HFFc6 (cell line): ENCODE measurements around the gene DLG1. TPM values are rescaled to one million over a fixed set of nuclear protein-coding genes. Genes with fewer than 3 reads are reported as not detected.
A peak's percentile ranks its signal among the peaks of the same experiment; 100 is the strongest.
"Not testable (repeated sequence)": the region's sequence is repeated elsewhere in the genome, so short reads cannot be mapped to it uniquely, and the experiment has no call there.

ENCODE experiments used
- DNase-seq: peaks from one replicate; pipeline ENCODE4 v3.0.0-alpha.2; 2018
- H3K27ac Mint-ChIP-seq: 2 replicates; pipeline ENCODE4 v1.8.0; 2020; ENCODE audit warnings: mild to moderate bottlenecking, mixed read lengths
- H3K27me3 Mint-ChIP-seq: 2 replicates; pipeline ENCODE4 v1.8.0; 2021; ENCODE audit warnings: mild to moderate bottlenecking, moderate library complexity, mixed read lengths; ENCODE audit not compliant: insufficient read depth
- H3K36me3 Mint-ChIP-seq: 2 replicates; pipeline ENCODE4 v1.8.0; 2021; ENCODE audit warnings: low read depth, mixed read lengths
- H3K4me1 Mint-ChIP-seq: 2 replicates; pipeline ENCODE4 v1.8.0; 2020; ENCODE audit warnings: low read depth, mixed read lengths
- H3K4me3 Mint-ChIP-seq: 2 replicates; pipeline ENCODE4 v1.8.0; 2020; ENCODE audit warnings: mild to moderate bottlenecking, moderate library complexity, mixed read lengths
- H3K9me3 Mint-ChIP-seq: 2 replicates; pipeline ENCODE4 v1.8.0; 2020; ENCODE audit warnings: mild to moderate bottlenecking, mixed read lengths
- total RNA-seq, 6 experiments: library from RNA; stranded (reverse); fragmentation: NEBNext Ultra II Directional; extraction: Animal tissue kit (Norgen Biotek cat#: 25700); gene quantifications; 2 replicates in 1 of 6; 3 replicates in 5 of 6; pipeline ENCODE4 v1.2.3, GENCODE V29; 2021
- TF ChIP-seq, protein P1 (sequence below): fragments of 200-600 bp; sonication (generic); IDR thresholded peaks from 2 replicates; pipeline ENCODE4 v1.5.0; 2021; ENCODE audit warnings: antibody characterized with exemption, mild to moderate bottlenecking

Gene DLG1
- total RNA-seq, 6 experiments from 2014 or later, result 64.8 to 82.5 (median 74.7) TPM

DNA sequence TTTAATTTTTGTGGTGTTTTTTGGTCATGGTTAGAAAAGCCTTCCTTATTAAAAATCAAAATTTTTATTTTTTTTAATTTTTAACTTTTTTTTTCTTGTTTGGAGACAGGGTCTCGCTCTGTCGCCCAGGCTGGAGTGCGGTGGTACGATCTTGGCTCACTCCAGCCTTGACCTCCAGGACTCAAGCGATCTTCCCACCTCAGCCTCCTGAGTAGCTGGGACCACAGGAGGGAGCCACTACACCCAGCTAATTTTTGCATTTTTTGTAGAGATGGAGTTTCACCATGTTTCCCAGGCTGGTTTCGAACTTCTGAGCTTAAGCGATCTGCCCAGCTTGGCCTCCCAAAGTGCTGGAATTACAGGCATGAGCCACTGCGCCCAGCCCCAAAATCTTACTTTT is 21.6 kb downstream of the DLG1 start:
- Mint-ChIP-seq H3K4me1 (0 out of 2 replicates have a peak, but pooled peaks cover 14% of the 10 kb centered on the region), H3K36me3 (peaks cover 27% of the 10 kb centered on the region)
- not testable (repeated sequence) for H3K4me3 Mint-ChIP-seq, H3K27ac Mint-ChIP-seq, DNase-seq, H3K27me3 Mint-ChIP-seq, H3K9me3 Mint-ChIP-seq
- TF ChIP-seq, protein P1, sequence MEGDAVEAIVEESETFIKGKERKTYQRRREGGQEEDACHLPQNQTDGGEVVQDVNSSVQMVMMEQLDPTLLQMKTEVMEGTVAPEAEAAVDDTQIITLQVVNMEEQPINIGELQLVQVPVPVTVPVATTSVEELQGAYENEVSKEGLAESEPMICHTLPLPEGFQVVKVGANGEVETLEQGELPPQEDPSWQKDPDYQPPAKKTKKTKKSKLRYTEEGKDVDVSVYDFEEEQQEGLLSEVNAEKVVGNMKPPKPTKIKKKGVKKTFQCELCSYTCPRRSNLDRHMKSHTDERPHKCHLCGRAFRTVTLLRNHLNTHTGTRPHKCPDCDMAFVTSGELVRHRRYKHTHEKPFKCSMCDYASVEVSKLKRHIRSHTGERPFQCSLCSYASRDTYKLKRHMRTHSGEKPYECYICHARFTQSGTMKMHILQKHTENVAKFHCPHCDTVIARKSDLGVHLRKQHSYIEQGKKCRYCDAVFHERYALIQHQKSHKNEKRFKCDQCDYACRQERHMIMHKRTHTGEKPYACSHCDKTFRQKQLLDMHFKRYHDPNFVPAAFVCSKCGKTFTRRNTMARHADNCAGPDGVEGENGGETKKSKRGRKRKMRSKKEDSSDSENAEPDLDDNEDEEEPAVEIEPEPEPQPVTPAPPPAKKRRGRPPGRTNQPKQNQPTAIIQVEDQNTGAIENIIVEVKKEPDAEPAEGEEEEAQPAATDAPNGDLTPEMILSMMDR, result peak; percentile 71

- no peak overlapping the region for H3K27ac Mint-ChIP-seq
- no peaks in the 10 kb centered on the region for H3K9me3 Mint-ChIP-seq
- no peak overlapping the region for H3K4me3 Mint-ChIP-seq
- DNase-seq, result no peak
- peaks cover 18% of the 10 kb centered on the region; the same call in 1 of the 2 replicates for H3K36me3 Mint-ChIP-seq
- H3K27me3 Mint-ChIP-seq, result no peaks in the 10 kb centered on the region
- TF ChIP-seq, protein P1, result no peak
- peaks cover 33% of the 10 kb centered on the region for H3K4me1 Mint-ChIP-seq
Observed at GRCh38 chr3:197270558-197271317, 27.7 kb downstream of the DLG1 start.

- peaks cover 31% of the 10 kb centered on the region for H3K4me1 Mint-ChIP-seq
- no peaks in the 10 kb centered on the region for H3K27me3 Mint-ChIP-seq
- peaks cover 12% of the 10 kb centered on the region; the same call in 1 of the 2 replicates for H3K36me3 Mint-ChIP-seq
- no peak overlapping the region for H3K27ac Mint-ChIP-seq
- no peak overlapping the region for H3K4me3 Mint-ChIP-seq
- no peak for DNase-seq
- TF ChIP-seq, protein P1, result no peak
- no peaks in the 10 kb centered on the region for H3K9me3 Mint-ChIP-seq
Observed at GRCh38 chr3:197269024-197269423, 29.4 kb downstream of the DLG1 start.

DNA sequence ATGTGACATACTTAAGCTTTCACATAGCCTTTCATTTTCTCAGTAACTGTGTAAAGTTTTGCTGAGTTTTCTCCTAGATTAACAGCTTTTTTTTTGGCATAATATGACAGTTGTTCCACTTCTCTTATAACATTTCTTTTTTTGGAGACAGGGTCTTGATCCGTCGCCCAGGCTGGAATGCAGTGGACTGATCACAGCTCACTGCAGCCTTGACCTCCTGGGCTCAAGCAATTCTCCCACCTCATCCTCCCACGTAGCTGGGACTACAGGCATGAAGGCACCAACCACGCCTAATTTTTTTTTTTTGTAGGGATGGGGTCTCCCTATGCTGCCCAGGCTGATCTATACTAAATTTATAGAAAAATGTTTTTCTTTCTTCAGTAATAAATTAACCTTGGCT is 30.1 kb downstream of the DLG1 start:
- Mint-ChIP-seq H3K4me3 (no peak overlapping the region), H3K4me1 (peaks cover 28% of the 10 kb centered on the region), H3K27ac (no peak overlapping the region), H3K27me3 (no peaks in the 10 kb centered on the region), H3K9me3 (no peaks in the 10 kb centered on the region), H3K36me3 (peaks cover 9% of the 10 kb centered on the region; the same call in 1 of the 2 replicates)
- DNase-seq, result no peak
- TF ChIP-seq, protein P1, result no peak

DNA sequence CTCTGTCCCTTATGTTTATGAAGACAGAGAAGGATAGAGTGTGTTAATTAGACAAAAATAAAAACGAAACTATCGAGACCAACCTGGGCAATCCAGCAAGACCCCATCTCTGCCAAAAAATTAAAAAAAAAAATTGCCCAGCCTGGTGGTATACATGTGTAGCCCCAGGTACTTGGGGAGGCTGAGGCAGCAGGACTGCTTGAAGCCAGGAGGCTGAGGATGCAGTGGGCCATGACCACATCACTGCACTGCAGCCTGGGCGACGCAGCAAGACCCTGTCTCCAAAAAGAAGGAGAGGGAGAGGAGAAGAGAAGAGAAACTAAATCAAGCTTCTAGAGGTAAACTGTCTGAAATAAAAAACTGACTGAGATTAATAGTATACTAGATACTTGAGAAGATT is 32.1 kb downstream of the DLG1 start:
- Mint-ChIP-seq H3K27me3 (no peaks in the 10 kb centered on the region), H3K4me3 (no peak overlapping the region), H3K9me3 (no peaks in the 10 kb centered on the region), H3K36me3 (peaks cover 14% of the 10 kb centered on the region), H3K4me1 (peaks cover 16% of the 10 kb centered on the region), H3K27ac (no peak overlapping the region)
- DNase-seq, result no peak
- TF ChIP-seq, protein P1, result no peak
